ENCODE measurements around the gene SLC35B3.
"Not testable (repeated sequence)": the region's sequence is repeated elsewhere in the genome, so short reads cannot be mapped to it uniquely, and the experiment has no call there.

Gene SLC35B3

DNA sequence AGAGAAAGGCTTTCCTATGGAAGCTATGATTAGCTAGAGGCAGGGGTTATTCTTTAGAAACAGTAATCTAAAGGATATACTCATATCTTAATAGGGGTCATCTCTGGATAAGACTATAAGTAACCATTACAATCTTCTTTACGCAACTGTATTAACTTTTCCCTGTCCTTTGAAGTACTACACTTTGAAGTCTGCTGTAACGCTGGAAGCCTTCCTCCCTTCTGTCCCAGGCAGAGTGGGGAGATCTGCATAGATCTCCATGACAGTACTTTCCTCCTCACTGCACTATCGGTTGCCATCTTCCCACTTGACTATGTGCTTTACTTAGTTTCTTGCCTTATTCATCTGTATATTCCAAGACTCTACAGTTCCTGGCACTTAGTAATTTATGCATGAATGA, 20.1 kb downstream of the SLC35B3 start:
- FAIRE-seq = no peak
- no peak for DNase-seq (ENCODE audit: low spot score)

DNA sequence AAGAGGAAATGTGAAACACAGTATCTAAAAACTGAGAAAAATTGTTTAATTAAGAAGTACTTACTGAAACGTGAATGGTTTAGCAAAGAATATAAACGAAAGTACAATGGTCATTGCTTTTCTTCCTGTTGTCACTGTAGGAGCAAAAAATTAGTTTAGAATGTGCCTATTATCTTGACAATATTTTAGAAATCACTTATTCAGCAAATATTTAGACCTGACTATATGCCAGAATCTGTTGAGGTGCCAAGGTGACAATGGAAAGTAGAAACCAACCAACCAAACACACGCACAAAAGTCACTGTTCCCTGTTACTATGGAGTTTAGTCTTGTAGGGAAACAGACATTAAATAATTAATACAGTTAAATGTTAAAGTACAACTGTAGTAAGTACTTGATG, 20.5 kb downstream of the SLC35B3 start:
- no peak for DNase-seq (ENCODE audit: low spot score)

DNA sequence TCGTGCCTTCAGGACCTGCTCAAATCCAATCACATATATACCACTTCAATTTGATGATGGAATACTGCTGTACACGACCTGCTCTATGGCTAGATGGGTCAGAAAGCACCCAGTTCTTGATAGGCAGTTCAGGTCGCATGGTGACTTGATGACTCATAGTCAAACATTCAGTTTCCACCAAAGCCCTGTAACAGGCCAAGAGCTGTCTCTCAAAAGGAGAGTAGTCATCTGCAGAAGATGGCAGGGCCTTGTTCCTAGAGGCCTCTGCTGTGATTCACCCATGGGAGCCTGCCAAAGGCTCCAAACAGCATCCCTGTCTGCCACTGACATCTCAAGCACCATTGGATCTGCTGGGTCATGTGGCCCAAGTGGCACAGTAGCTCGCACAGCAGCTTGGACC, 29.4 kb downstream of the SLC35B3 start:
- DNase-seq (ENCODE audit: low spot score) = not testable (repeated sequence)
- peak; percentile 67 for FAIRE-seq

More for the DNA sequence above, 20.5 kb downstream of the SLC35B3 start:
- no peak for FAIRE-seq

DNA sequence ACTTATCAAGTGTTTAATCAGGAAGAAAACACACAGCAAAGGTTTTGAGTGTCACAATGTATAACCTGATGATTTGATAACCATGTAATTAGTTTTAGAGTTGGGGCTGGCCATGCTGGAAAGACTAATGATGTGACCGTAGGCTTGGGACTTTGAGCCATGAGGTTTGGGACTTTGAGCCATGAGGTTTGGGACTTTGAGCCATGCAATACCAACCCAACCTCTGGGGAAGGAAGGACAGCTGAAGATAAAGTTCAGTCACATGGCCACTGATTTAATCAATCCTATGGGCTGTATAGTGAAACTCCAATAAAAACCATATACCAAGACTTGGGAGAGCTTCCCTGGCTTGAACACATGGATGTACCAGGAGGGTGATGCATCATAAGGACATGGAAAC, 32.8 kb downstream of the SLC35B3 start:
- no peak for DNase-seq (ENCODE audit: low spot score)
- no peak for FAIRE-seq

DNA sequence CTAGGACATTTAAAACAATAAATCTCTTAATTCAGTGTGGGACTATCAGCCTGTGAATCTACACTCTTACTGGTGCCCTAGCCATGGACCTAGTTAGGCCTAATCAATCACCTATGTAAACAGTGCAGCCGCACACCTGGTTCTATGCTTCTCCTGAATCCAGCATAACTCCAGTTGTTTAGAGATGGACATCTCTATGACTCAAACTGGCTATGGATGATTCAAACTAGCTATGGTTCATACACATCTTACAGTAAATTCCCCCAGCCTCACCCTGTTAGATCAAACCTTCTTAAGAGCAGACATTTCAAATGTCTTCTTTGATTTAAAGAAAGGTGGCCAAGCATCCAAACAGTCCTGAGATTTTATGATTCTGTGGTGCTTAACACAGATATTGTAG, 34.7 kb downstream of the SLC35B3 start:
- FAIRE-seq (no peak), DNase-seq (ENCODE audit: low spot score) (no peak)

DNA sequence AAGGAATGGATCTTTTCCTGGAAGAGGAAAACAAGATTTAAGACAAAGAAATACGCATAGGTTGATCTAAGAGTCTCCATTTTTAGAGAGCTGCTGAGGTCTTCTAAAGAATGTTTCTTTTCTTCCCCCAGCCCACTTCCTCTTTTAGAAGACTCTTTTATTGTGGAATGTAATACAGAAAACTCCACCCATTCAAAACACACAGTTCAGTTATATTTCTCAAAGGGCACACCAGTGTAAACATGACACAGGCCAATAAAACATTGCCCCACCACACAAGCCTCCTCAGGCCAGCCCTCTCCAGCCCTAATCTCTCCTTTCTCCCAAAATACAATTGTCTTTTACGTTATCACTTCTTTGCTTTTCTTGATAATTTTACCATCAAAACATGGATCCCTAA, 42.8 kb downstream of the SLC35B3 start:
- DNase-seq (ENCODE audit: low spot score) = peak; percentile 4

DNA sequence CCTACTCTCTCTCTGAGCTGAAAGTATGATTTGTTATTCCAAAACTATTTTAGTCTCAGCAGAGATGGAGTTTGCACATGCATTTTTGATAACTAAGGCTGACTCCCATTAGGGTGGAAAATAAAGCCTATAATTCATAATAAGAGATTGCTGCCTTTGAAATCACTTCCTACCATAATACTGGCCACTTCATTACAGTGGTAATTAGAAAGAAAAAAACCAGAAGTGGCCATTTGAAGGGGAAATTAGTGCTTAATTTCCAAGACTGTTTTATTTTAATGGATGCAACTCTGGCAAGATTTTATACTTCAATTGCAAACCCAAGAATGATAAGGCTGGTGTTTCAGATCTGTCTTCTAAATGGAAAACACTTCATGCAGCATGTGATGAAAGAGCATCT, 43.4 kb downstream of the SLC35B3 start:
- FAIRE-seq (no peak), DNase-seq (ENCODE audit: low spot score) (no peak)

More for the DNA sequence above, 42.8 kb downstream of the SLC35B3 start:
- no peak for FAIRE-seq

DNA sequence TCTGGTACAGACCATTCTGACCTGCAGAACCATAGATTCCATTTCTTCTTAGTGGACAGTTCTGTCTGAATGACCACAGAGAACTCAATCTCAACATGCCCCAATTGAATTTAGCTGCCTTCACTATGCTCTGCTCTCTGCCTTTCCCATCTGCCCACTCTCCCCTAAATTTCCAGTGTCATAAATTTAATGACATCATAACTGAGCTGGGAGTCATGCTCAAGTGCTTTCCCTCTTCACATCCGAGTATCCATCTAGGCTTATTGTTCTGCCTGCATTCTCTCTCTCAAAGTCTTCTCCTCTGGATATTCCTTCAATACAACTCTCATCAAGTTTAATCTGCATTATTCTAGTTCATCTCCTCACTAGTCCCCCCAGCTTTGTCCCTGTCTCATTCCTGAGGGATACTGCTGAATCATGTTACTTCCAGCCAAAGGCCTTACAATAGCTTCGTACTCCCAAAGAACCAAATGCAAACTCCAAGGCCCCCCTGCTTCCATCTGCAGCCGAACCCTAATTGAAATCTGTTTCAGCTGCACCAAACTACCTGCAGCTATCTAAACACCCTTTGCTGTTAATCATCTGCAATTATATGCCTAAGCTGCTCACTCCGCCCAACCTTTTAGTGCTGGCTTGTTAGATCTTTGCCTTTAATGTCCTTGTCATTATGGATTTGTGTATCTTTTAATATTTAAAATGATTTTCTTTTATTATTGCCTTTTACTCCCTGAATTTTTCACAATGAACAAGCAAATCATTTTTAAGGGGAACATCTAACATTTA, 46.1 kb downstream of the SLC35B3 start:
- no peak for DNase-seq (ENCODE audit: low spot score)
- FAIRE-seq = no peak

DNA sequence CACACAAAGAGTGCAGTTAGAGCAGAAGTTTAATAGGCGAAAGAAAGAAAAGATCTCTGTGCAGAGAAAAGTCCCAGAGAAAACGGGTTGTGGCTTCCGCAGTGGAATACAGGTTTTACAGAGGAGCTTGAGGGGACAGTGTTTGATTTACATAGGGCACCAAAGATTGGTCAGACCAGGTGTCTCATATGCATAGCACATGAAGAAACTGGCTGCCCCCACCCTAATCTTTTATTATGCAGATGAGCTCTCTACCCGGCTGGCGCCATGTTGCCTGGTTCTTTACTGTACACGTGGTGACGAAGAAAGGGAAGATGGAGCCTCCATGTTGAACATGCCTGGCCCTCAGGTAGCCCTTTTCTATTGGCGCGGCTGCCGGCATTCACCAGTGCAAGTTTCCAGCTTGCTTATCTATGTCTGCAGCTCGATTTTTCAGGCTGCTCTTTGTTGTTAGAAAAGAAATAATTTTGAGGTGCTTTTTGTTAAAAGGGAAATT, 47.4 kb downstream of the SLC35B3 start:
- DNase-seq (ENCODE audit: low spot score) = no peak
- no peak for FAIRE-seq

DNA sequence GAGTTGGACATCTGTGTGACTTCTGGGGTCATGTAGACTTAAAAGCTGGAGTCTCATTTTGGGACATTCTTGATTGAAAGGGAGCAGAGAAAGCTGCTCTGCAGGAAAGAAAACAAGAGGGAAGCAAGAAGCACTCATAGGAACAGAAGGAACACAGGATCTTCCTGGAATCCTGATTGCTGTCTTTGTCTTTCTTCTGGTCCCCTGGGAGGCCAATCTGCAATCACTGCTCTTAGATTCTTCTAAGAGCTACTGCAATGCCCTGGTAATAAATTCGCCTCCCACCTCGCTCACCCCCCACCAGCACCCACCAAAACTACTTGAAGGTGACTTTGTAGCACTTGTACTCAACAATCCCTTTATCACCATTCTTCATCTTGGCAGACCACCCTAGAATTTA, 51.8 kb downstream of the SLC35B3 start:
- no peak for FAIRE-seq
- no peak for DNase-seq (ENCODE audit: low spot score)

DNA sequence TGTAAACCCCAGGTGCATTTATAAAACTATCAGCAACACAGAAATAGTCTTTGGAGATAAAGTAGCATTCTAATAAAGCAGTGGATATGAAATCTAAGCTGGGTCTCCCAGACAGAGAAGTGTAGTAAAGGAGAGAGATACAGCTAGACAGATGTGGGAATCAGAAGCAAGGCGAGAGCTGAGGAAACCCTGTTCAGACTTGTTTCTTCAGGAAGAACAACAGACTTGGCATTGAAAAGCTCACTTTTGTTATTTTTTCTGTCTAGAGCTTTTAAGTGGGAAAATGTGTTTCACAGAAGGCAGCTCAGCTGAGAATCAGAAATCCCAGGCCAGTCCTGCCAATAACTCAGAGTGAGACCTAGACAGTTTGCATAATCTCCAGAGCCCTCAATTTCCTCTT, 52.9 kb downstream of the SLC35B3 start:
- FAIRE-seq = no peak

DNA sequence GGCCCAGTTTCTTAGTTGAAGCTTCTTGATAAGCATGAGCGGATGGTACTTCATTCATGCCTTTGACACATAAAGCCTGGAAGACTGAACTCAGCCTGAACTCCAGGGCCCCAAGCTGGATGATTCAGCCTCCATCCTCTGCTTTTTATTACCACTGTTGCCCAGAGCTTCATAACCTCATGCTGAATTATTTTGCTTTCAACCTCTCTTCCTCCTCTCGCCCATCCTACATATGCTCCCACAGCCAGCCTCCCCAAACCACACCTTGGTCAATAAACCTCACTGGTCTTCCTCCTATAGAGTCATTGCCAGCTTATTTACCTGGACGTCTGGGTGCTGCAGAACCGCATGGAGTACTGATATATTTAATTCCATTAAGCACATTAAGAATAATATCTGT, 59.4 kb downstream of the SLC35B3 start:
- DNase-seq (ENCODE audit: low spot score) = no peak
- FAIRE-seq = no peak

More for the DNA sequence above, 52.9 kb downstream of the SLC35B3 start:
- DNase-seq (ENCODE audit: low spot score) = no peak
